Panc1 (cell line): ENCODE data around the gene PARD6B.

ENCODE experiments used
- POLR2AphosphoS5 ChIP-seq: IDR thresholded peaks from 2 replicates; pipeline ENCODE4 v1.6.1; 2012; ENCODE audit warnings: mild to moderate bottlenecking, low read depth, low read length, moderate library complexity
- SIN3A ChIP-seq: IDR thresholded peaks from 2 replicates; pipeline ENCODE4 v1.6.1; 2012; ENCODE audit warnings: low read depth, mild to moderate bottlenecking, low read length, moderate library complexity, borderline replicate concordance; ENCODE audit not compliant: insufficient read depth
- TCF7L2 ChIP-seq: IDR thresholded peaks from 2 replicates; pipeline ENCODE4 v1.6.1; 2011; ENCODE audit warnings: mild to moderate bottlenecking, low read depth, low read length, inconsistent platforms
- TF ChIP-seq, protein P1 (sequence below): fragments of 450-650 bp; IDR thresholded peaks from 2 replicates; pipeline ENCODE4 v1.5.1; 2017; ENCODE audit warnings: mild to moderate bottlenecking
- TF ChIP-seq, protein P2 (sequence below), 2 experiments: IDR thresholded peaks; 2 replicates each; pipeline ENCODE4 v1.6.1; 2011 to 2012; ENCODE audit warnings: low read depth in 2 of 2, control low read depth in 1 of 2, low read length in 1 of 2, mild to moderate bottlenecking in 1 of 2, moderate library complexity in 1 of 2; ENCODE audit not compliant: insufficient read depth in 1 of 2

DNA sequence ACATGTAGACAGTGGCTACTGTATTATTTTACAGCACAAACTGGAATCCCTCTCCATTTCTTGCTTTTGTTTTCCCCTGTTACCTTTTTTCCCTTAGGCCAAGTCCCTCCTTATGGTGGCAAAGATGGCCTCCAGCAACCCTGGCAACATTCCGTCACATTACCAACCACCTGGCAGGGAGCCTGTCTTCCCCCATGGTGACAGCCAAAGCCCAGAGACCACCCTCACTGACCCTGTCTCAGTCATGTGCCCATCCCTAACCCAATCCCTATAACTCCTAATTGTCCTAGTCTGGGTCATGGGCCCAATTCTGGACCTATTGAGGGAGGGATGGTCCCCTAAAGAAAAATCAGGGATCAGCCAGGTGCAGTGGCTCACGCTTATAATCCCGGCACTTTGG, 27.6 kb downstream of the PARD6B start:
- TF ChIP-seq POLR2AphosphoS5 (no peak), SIN3A (no peak), TCF7L2 (no peak)
- TF ChIP-seq, protein P1, sequence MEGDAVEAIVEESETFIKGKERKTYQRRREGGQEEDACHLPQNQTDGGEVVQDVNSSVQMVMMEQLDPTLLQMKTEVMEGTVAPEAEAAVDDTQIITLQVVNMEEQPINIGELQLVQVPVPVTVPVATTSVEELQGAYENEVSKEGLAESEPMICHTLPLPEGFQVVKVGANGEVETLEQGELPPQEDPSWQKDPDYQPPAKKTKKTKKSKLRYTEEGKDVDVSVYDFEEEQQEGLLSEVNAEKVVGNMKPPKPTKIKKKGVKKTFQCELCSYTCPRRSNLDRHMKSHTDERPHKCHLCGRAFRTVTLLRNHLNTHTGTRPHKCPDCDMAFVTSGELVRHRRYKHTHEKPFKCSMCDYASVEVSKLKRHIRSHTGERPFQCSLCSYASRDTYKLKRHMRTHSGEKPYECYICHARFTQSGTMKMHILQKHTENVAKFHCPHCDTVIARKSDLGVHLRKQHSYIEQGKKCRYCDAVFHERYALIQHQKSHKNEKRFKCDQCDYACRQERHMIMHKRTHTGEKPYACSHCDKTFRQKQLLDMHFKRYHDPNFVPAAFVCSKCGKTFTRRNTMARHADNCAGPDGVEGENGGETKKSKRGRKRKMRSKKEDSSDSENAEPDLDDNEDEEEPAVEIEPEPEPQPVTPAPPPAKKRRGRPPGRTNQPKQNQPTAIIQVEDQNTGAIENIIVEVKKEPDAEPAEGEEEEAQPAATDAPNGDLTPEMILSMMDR = no peak
- TF ChIP-seq, protein P2, sequence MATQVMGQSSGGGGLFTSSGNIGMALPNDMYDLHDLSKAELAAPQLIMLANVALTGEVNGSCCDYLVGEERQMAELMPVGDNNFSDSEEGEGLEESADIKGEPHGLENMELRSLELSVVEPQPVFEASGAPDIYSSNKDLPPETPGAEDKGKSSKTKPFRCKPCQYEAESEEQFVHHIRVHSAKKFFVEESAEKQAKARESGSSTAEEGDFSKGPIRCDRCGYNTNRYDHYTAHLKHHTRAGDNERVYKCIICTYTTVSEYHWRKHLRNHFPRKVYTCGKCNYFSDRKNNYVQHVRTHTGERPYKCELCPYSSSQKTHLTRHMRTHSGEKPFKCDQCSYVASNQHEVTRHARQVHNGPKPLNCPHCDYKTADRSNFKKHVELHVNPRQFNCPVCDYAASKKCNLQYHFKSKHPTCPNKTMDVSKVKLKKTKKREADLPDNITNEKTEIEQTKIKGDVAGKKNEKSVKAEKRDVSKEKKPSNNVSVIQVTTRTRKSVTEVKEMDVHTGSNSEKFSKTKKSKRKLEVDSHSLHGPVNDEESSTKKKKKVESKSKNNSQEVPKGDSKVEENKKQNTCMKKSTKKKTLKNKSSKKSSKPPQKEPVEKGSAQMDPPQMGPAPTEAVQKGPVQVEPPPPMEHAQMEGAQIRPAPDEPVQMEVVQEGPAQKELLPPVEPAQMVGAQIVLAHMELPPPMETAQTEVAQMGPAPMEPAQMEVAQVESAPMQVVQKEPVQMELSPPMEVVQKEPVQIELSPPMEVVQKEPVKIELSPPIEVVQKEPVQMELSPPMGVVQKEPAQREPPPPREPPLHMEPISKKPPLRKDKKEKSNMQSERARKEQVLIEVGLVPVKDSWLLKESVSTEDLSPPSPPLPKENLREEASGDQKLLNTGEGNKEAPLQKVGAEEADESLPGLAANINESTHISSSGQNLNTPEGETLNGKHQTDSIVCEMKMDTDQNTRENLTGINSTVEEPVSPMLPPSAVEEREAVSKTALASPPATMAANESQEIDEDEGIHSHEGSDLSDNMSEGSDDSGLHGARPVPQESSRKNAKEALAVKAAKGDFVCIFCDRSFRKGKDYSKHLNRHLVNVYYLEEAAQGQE (IDR thresholded peaks at IDR 0.05; ENCODE audit: insufficient read depth in 1 of 2, low read depth in 2 of 2, low read length in 1 of 2) = no peak
